Mammary epithelial cell (primary cell): Measurements from ENCODE around the gene SMYD2.

Source experiments
- EZH2 ChIP-seq: IDR thresholded peaks from 2 replicates; pipeline ENCODE4 v1.6.1; 2012; ENCODE audit warnings: low read length, inconsistent platforms, borderline replicate concordance
- TF ChIP-seq, protein P1 (sequence below), 2 donors: IDR thresholded peaks in 1 of 2; conservative IDR thresholded peaks in 1 of 2; 2 replicates each; pipeline ENCODE4 v1.5.1; 2011 to 2012; ENCODE audit warnings: inconsistent platforms in 2 of 2, low read length in 2 of 2, mild to moderate bottlenecking in 2 of 2, control low read depth in 1 of 2, low read depth in 1 of 2; ENCODE audit not compliant: insufficient read depth in 1 of 2; ENCODE audit errors: extremely low read depth in 1 of 2

DNA sequence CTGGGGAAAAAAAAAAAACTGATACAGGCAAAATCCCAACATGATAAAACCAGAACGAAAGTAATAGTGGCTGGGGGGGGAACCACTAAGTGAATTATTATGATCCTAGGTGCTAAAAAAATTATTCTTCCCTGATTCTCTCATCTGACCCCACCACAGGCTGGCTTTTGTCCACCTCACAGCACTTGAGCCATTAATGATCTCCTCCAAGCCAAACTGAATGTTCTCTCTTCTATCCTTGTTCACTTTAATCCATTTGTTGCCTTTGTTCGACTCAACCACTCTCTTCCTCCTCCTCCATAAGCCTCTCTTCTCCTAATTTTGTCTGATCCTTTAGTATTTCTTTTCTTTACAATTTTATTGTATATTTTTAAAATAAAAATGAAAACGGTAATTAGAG is 16.0 kb upstream of the SMYD2 start:
- TF ChIP-seq, protein P1, sequence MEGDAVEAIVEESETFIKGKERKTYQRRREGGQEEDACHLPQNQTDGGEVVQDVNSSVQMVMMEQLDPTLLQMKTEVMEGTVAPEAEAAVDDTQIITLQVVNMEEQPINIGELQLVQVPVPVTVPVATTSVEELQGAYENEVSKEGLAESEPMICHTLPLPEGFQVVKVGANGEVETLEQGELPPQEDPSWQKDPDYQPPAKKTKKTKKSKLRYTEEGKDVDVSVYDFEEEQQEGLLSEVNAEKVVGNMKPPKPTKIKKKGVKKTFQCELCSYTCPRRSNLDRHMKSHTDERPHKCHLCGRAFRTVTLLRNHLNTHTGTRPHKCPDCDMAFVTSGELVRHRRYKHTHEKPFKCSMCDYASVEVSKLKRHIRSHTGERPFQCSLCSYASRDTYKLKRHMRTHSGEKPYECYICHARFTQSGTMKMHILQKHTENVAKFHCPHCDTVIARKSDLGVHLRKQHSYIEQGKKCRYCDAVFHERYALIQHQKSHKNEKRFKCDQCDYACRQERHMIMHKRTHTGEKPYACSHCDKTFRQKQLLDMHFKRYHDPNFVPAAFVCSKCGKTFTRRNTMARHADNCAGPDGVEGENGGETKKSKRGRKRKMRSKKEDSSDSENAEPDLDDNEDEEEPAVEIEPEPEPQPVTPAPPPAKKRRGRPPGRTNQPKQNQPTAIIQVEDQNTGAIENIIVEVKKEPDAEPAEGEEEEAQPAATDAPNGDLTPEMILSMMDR (conservative IDR thresholded peaks at IDR 0.05 in 1 of 2, IDR thresholded peaks at IDR 0.05 in 1 of 2; ENCODE audit: extremely low read depth in 1 of 2, insufficient read depth in 1 of 2, low read depth in 1 of 2, low read length in 2 of 2): no peak
- no peak for TF ChIP-seq EZH2
